22Rv1 (cell line): ENCODE data around the gene DYRK1B.
A peak's percentile ranks its signal among the peaks of the same experiment; 100 is the strongest.

Experiments used
- H3K27ac ChIP-seq: fragments of 450-650 bp; 2 replicates; pipeline ENCODE4 v1.5.1; 2017
- CTCF ChIP-seq: fragments of 450-650 bp; IDR thresholded peaks from 2 replicates; pipeline ENCODE4 v1.5.1; 2017; ENCODE audit warnings: mild to moderate bottlenecking
- ZFX ChIP-seq: fragments of 450-650 bp; IDR thresholded peaks from 2 replicates; pipeline ENCODE4 v1.6.1; 2017; ENCODE audit warnings: antibody characterized with exemption, borderline replicate concordance

Gene DYRK1B

GRCh38 chr19:39842693-39843435 lies 8.9 kb upstream of the DYRK1B start:
- peak overlapping the region; percentile 9; the same call in 1 of the 2 replicates for H3K27ac ChIP-seq

GRCh38 chr19:39841041-39841440 lies 7.1 kb upstream of the DYRK1B start:
- TF ChIP-seq ZFX = no peak
- TF ChIP-seq CTCF = no peak
- no peak overlapping the region for H3K27ac ChIP-seq

More at GRCh38 chr19:39842693-39843435, 8.9 kb upstream of the DYRK1B start:
- TF ChIP-seq CTCF = peak; percentile 31; the same call in 1 of the 2 replicates
- no peak for TF ChIP-seq ZFX

GRCh38 chr19:39840492-39840891 lies 6.5 kb upstream of the DYRK1B start:
- H3K27ac ChIP-seq = no peak overlapping the region
- TF ChIP-seq CTCF (no peak), ZFX (no peak)

- H3K27ac ChIP-seq = no peak overlapping the region
- no peak for TF ChIP-seq CTCF
- no peak for TF ChIP-seq ZFX
Measured at GRCh38 chr19:39839678-39840327, 5.8 kb upstream of the DYRK1B start.

- TF ChIP-seq ZFX = no peak
- no peak for TF ChIP-seq CTCF
- no peak overlapping the region for H3K27ac ChIP-seq
Measured at GRCh38 chr19:39838569-39838968, 4.6 kb upstream of the DYRK1B start.

- no peak for TF ChIP-seq CTCF
- TF ChIP-seq ZFX = no peak
- no peak overlapping the region for H3K27ac ChIP-seq
Measured at GRCh38 chr19:39837978-39838377, 4.0 kb upstream of the DYRK1B start.

GRCh38 chr19:39834287-39834841 lies 402 bp upstream of the DYRK1B start:
- TF ChIP-seq CTCF (no peak), ZFX (no peak)
- H3K27ac ChIP-seq = peak overlapping the region; percentile 71
